IPS-18a (cell line): Measurements from ENCODE around the gene CABCOCO1.
"Not testable (repeated sequence)": the region's sequence is repeated elsewhere in the genome, so short reads cannot be mapped to it uniquely, and the experiment has no call there.

Experiments used
- H3K27ac ChIP-seq: one replicate; pipeline ENCODE4 v1.5.1; 2013; ENCODE audit warnings: low read length
- H3K27me3 ChIP-seq: one replicate; pipeline ENCODE4 v1.6.1; 2013; ENCODE audit warnings: mild to moderate bottlenecking, low read length; ENCODE audit not compliant: control insufficient read depth, insufficient read depth
- H3K36me3 ChIP-seq: one replicate; pipeline ENCODE4 v1.6.1; 2013; ENCODE audit warnings: low read depth, low read length; ENCODE audit not compliant: control insufficient read depth
- H3K4me1 ChIP-seq: one replicate; pipeline ENCODE4 v1.6.1; 2013; ENCODE audit warnings: low read depth, low read length; ENCODE audit not compliant: control insufficient read depth
- H3K4me3 ChIP-seq: one replicate; pipeline ENCODE4 v1.5.1; 2013; ENCODE audit warnings: low read length
- H3K9ac ChIP-seq: one replicate; pipeline ENCODE4 v1.6.1; 2013; ENCODE audit warnings: mild to moderate bottlenecking, low read length, moderate library complexity
- H3K9me3 ChIP-seq: one replicate; pipeline ENCODE4 v1.6.1; 2013; ENCODE audit warnings: low read depth, low read length; ENCODE audit not compliant: control insufficient read depth

CABCOCO1 gene

DNA sequence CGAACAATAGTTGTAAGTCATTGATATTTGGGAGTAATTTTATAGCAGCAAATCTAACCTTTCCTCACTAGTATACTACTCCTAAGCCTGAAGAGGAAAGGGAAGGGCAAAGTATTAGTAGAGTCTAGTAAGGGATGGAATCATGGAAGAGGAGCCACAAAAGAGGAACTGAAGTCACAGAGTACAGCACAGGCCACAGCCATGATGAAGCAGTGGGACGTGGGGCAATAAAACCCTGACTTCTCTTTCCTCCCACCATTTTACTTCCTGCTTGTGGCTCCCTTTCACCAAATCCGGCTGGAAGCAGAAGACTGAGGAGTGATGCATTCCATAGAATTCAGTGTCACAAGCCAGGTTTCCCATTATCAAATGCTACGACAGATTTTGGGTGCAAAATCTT lies 58.7 kb downstream of the CABCOCO1 start:
- Histone ChIP-seq H3K9me3 (no peaks in the 10 kb centered on the region), H3K9ac (no peak overlapping the region), H3K4me1 (no peaks in the 10 kb centered on the region), H3K36me3 (no peaks in the 10 kb centered on the region), H3K27ac (no peak overlapping the region), H3K27me3 (no peaks in the 10 kb centered on the region), H3K4me3 (no peak overlapping the region)

DNA sequence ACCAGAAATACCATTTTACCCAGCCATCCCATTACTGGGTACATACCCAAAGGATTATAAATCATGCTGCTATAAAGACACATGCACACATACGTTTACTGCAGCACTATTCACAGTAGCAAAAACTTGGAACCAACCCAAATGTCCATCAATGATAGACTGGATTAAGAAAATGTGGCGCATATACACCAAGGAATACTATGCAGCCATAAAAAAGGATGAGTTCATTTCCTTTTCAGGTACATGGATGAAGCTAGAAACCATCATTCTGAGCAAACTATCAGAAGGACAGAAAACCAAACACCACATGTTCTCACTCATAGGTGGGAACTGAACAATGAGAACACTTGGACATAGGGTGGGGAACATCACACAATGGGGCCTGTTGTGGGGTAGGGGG lies 62.5 kb downstream of the CABCOCO1 start:
- not testable (repeated sequence) for H3K4me1 ChIP-seq, H3K9ac ChIP-seq, H3K9me3 ChIP-seq, H3K36me3 ChIP-seq, H3K4me3 ChIP-seq, H3K27ac ChIP-seq, H3K27me3 ChIP-seq

DNA sequence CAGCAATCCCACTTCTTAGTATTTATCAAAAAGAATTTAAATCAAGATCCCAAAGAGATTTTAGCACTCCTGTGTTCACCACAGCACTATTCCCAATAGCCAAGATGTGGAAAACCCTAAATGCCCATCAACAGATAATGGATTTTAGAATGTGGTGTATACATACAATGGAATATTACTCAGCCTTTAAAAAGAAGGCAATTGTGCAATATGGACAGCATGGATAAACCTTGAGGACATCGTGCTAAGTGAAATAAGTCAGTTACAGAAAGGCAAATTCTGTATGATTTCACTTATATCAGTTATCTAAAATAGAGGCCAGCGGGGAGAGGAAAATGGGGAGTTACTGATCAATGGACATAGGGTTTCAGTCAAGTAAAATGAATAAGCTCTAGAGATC lies 66.9 kb downstream of the CABCOCO1 start:
- Histone ChIP-seq H3K27me3 (no peaks in the 10 kb centered on the region), H3K4me1 (no peaks in the 10 kb centered on the region), H3K4me3 (no peak overlapping the region), H3K27ac (no peak overlapping the region), H3K36me3 (no peaks in the 10 kb centered on the region), H3K9ac (no peak overlapping the region), H3K9me3 (no peaks in the 10 kb centered on the region)

DNA sequence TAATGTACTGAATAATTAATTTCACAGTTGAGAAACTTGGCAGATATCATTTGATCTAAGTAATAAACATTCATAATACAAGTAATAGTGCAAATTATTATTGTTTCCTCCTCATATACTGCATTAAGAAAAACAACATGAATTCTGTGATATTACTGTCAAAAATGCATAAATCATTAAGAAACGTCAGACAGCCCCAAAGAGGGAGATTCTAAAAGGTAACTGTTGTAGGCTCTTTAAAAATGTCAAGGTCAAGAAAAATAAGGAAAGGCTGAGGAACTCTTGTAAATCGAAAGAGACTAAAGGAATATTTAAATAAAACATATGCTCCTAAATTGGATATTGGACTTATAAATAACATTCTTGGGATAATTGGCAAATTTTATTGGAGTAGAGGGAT lies 67.9 kb downstream of the CABCOCO1 start:
- no peak overlapping the region for H3K9ac ChIP-seq
- H3K36me3 ChIP-seq, result no peaks in the 10 kb centered on the region
- H3K27me3 ChIP-seq, result no peaks in the 10 kb centered on the region
- H3K4me3 ChIP-seq, result no peak overlapping the region
- H3K4me1 ChIP-seq, result no peaks in the 10 kb centered on the region
- H3K27ac ChIP-seq, result no peak overlapping the region
- no peaks in the 10 kb centered on the region for H3K9me3 ChIP-seq

DNA sequence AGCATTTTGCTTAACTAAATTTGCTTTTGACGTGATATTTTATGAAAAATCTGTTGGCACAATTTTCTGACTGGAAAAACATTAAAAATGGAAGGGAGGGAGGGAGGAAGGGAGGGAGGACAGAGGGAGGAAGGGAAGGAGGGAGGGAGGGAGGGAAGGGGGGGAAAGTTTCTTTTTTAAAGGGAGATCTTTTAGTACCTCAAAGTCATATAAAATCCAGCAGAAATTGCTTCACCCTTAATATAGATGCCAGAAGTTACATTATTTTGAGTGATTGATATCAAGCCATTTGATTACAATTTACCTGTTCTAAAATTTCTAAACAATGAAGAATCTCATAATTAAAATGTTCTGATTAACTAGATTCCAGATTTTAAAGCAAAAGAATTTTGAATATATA lies 68.9 kb downstream of the CABCOCO1 start:
- no peaks in the 10 kb centered on the region for H3K4me1 ChIP-seq
- no peak overlapping the region for H3K27ac ChIP-seq
- no peak overlapping the region for H3K9ac ChIP-seq
- no peak overlapping the region for H3K4me3 ChIP-seq
- H3K27me3 ChIP-seq, result no peaks in the 10 kb centered on the region
- no peaks in the 10 kb centered on the region for H3K36me3 ChIP-seq
- H3K9me3 ChIP-seq, result no peaks in the 10 kb centered on the region

DNA sequence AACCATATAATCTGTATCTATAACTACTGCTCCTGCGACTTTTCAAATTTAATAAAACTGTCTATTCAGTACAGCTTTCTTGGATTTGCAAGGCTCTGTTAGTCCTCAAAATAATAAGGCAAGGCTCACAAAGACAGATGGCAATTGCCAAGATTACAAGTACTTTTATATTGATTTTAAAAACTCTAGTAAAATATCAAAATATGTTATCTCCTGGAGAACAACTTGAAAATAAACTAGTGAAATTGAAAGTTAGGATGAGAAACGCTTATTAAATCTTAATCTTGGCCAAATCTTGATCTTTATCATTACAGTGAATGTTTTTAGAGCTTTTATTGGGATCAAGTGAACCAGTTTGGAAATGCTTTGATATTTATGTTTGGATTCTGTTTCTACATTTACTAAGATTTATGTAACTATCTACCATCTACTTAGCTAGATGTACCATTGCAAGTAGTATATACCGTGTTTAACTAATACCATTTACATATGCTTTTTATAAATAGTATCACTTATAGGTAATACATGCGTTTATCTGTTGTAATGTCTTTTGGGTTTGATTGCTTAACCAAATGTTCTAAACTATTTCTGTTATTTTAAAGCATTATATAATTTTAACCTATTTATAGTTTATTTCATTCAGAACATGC lies 70.0 kb downstream of the CABCOCO1 start:
- no peak overlapping the region for H3K9ac ChIP-seq
- no peaks in the 10 kb centered on the region for H3K4me1 ChIP-seq
- H3K27me3 ChIP-seq, result no peaks in the 10 kb centered on the region
- no peak overlapping the region for H3K27ac ChIP-seq
- H3K4me3 ChIP-seq, result no peak overlapping the region
- no peaks in the 10 kb centered on the region for H3K36me3 ChIP-seq
- H3K9me3 ChIP-seq, result no peaks in the 10 kb centered on the region

DNA sequence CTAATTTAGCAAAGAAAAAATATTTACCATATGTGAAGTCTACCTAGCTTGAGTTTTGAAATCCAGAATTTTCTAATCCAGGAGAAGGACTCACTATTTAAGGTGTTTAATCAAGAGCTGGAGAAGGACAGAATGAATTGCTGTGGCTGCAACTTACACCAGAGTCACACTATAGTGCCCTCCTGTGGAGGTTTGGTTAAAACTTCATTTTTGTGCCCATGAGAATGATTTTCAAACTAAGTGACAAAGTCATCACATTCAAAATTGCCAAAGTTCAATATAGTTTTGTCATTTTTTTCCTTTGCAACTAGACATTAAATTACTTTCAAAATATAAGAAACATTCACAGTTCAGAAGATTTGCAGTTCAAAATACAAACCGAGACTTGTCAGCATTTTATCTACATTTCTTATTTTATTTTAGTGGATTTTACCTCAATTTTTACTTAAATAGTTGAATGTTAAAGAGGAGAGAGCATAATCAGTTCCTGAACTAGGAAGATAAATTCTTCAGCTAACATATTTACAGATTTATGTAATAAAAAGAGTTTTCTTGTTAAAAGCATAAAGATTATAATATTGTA lies 70.7 kb downstream of the CABCOCO1 start:
- Histone ChIP-seq H3K36me3 (no peaks in the 10 kb centered on the region), H3K4me1 (no peaks in the 10 kb centered on the region), H3K27ac (no peak overlapping the region), H3K9ac (no peak overlapping the region), H3K27me3 (no peaks in the 10 kb centered on the region), H3K4me3 (no peak overlapping the region), H3K9me3 (no peaks in the 10 kb centered on the region)

DNA sequence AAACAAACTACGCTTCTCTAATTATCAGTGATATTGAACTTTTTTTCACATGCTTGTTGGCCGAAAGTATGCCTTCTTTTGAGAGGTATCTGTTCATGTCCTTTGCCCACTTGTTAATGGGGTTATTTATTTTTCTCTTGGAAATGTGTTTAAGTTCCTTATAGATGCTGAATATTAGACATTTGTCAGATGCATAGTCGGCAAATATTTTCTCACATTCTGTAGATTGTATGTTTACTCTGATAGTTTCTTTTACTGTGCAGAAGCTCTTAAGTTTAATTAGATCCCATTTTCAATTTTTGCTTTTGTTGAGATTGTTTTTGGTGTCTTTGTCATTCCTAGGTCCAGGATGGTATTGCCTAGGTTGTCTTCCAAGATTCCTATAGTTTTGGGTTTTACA lies 73.2 kb downstream of the CABCOCO1 start:
- Histone ChIP-seq H3K27me3 (no peaks in the 10 kb centered on the region), H3K36me3 (no peaks in the 10 kb centered on the region), H3K4me1 (no peaks in the 10 kb centered on the region), H3K9me3 (no peaks in the 10 kb centered on the region), H3K9ac (no peak overlapping the region), H3K27ac (no peak overlapping the region), H3K4me3 (no peak overlapping the region)

DNA sequence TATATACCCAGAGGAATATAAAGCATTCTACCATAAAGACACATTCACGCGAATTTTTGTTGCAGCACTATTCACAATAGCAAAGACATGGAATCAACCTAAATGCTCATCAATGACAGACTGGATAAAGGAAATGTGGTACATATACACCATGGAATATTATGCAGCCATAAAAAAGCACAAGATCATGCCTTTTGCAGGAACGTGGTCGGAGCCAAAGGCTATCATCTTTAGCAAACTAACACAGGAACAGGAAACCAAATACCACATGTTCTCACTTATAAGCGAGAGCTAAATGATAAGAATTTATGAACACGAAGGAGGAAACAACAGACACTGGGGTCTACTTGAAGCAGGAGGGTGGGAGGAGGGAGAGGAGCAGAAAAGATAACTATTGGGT lies 74.7 kb downstream of the CABCOCO1 start:
- H3K27ac ChIP-seq, H3K9me3 ChIP-seq, H3K4me3 ChIP-seq, H3K9ac ChIP-seq, H3K36me3 ChIP-seq, H3K27me3 ChIP-seq, H3K4me1 ChIP-seq: not testable (repeated sequence)

DNA sequence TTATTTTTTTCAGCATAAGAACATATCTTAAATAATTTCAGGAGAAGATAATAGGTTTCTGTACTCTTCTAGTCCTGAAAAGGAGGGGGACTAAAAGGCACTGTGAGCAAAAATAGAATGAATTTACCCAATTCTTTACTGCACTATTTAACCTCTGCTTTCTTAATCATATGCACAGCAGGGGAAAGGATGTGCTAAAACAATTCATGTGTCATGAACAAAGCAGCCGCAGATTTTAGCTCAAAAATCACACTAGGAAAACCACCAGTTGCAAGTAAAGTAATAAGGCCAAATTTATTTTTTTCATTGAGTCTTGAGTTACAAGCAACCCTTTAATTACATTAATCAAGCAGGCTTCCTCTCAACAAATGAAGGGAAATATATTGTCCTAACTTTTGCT lies 80.1 kb downstream of the CABCOCO1 start:
- H3K27me3 ChIP-seq, result no peaks in the 10 kb centered on the region
- no peaks in the 10 kb centered on the region for H3K4me1 ChIP-seq
- H3K9ac ChIP-seq, result no peak overlapping the region
- H3K27ac ChIP-seq, result no peak overlapping the region
- H3K36me3 ChIP-seq, result no peaks in the 10 kb centered on the region
- no peak overlapping the region for H3K4me3 ChIP-seq
- no peaks in the 10 kb centered on the region for H3K9me3 ChIP-seq

DNA sequence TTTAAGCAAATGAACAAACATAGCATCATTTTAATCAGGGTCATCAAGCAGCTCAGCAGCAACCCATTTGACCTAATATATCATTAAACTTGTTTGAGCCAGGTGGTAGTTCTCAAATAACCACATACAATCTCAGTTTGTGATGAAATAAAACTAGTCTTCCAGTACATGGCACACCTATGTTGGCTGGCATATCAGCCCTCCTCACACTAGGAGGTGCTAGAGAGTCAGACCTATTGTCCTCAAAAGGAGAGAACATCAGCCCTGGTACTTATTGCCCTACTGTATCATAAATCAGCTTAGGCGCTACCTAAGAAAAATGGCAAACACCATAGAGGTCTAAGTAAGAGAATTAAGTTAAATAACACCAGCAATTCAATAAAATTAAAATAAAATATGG lies 81.7 kb downstream of the CABCOCO1 start:
- Histone ChIP-seq H3K9me3 (no peaks in the 10 kb centered on the region), H3K9ac (no peak overlapping the region), H3K27ac (no peak overlapping the region)

DNA sequence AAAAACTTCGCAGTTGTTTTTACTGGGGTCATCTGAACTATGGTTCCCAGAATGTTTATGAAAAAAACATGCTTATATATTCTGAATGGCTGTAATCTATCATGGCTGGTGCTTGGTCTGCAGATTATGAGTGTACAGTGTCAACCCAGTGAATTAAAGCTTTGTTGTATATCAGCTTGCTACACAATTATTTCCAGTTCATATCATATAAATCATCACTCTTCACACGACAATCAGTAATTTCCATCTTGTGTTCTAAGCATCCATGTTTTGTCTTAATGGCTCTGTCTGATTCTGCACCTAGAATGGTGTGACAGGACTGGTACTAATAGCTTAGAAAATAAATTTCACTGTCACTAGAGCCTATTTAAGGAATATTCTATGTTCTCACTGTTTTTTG lies 83.6 kb downstream of the CABCOCO1 start:
- no peaks in the 10 kb centered on the region for H3K27me3 ChIP-seq
- no peak overlapping the region for H3K4me3 ChIP-seq
- no peaks in the 10 kb centered on the region for H3K36me3 ChIP-seq
- no peaks in the 10 kb centered on the region for H3K9me3 ChIP-seq
- no peak overlapping the region for H3K27ac ChIP-seq
- no peaks in the 10 kb centered on the region for H3K4me1 ChIP-seq
- H3K9ac ChIP-seq, result no peak overlapping the region

More for the DNA sequence above, 81.7 kb downstream of the CABCOCO1 start:
- no peaks in the 10 kb centered on the region for H3K4me1 ChIP-seq
- H3K4me3 ChIP-seq, result no peak overlapping the region
- no peaks in the 10 kb centered on the region for H3K27me3 ChIP-seq
- no peaks in the 10 kb centered on the region for H3K36me3 ChIP-seq
